Measurements from ENCODE around the gene KCNG2. TPM values are rescaled to one million over a fixed set of nuclear protein-coding genes. Genes with fewer than 3 reads are reported as not detected.
"Not testable (repeated sequence)": the region's sequence is repeated elsewhere in the genome, so short reads cannot be mapped to it uniquely, and the experiment has no call there.

The KCNG2 gene, protein sequence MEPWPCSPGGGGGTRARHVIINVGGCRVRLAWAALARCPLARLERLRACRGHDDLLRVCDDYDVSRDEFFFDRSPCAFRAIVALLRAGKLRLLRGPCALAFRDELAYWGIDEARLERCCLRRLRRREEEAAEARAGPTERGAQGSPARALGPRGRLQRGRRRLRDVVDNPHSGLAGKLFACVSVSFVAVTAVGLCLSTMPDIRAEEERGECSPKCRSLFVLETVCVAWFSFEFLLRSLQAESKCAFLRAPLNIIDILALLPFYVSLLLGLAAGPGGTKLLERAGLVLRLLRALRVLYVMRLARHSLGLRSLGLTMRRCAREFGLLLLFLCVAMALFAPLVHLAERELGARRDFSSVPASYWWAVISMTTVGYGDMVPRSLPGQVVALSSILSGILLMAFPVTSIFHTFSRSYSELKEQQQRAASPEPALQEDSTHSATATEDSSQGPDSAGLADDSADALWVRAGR
- 0.06 and 0.13 TPM in 2 replicates for total RNA-seq (2014; rRNA removed)
- polyA plus RNA-seq (2012) = 0.04 TPM

DNA sequence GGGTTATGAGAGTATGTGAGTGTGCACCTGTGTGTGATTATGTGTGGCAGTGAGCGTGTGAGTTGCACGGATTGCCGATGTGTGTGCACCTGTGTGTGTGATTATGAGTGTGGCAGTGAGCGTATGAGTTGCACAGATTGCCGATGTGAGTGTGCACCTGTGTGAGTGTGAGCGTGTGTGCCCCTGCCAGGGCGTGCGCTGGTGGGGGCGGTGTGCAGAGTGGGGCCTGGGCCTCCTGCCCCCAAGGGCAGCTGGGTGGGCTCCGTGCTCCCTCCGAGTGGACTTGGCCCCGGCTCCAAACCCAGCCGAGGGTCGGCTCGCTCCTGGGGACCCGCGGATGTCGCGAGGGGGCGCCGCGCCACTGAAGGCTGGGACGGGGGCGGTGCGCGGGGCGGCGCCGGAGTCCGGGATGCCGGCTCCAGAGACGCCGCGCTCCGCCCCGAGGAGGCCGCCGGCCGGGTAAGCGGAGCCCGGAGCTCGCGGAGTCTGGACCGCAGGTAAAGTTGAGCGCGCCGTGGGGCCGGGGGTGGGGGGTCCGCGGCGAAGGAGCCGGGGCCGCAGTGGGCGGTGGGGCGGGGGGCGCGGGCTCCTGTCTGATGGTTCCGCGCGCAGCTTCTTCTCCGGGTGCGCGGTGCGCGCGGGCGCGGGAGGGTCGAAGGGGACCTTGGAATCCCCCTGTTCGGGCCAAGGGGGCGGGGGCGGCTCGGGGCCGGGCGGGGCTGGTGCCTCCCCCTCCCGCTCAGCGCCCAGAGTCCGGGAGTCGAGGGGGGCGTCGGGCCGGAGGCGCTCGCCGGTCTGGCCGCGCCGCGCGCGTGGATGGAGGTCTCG, at the start of gene KCNG2:
TSS of gene KCNG2 (plus strand) at position 421 of the 828 bp plus-strand sequence. CDS start 65,730 bp downstream, outside the sequence.
- no peak for DNase-seq (ENCODE audit: low read depth)

GRCh38 chr18:79748321-79749180, 49.2 kb upstream of the KCNG2 start:
- no peak for DNase-seq (ENCODE audit: low read depth)

DNA sequence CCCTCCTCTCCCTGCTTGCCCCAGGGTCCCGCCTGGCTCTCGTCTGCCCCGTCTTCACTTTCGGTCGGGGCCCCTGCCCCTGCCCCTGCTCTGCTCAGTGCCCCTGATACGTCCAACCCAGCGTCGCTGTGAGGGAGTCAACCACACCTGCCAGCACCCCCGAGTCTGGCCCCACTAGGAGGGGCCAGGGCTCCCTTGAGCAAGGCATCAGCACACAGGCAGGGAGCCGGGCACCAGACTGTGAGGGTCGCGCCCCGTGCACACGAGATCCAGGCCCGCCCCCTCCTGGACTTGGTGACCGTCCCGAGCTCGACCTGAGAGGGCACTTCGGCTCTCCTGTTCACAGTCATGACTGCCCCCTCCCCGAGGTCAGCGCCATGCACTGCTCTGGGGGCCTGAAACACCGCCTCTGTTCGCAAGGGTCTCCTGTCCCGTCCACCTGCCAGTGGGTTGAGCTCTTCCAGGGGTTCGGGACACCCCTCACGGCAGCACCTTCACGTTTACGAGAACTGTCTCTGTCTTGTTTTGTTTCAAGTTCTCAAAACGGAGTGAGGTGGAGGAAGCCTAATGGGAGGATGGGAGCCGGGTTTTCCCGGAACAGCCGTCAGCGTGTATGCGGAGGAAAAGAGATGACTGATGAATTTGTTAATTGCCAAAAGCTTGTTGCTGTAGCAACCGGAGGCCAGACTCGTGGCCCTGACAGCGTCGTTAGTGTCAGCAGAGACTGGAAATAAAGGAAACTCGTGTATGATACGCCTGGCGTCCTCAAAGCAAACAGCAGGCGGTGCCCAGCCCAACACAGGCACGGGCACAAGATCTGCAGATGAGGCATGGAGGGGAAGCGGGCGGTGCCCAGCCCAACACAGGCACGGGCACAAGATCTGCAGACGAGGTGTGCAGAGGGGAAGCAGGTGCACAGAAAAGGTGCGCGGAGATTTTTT, 48.2 kb upstream of the KCNG2 start:
- no peak for DNase-seq (ENCODE audit: low read depth)

DNA sequence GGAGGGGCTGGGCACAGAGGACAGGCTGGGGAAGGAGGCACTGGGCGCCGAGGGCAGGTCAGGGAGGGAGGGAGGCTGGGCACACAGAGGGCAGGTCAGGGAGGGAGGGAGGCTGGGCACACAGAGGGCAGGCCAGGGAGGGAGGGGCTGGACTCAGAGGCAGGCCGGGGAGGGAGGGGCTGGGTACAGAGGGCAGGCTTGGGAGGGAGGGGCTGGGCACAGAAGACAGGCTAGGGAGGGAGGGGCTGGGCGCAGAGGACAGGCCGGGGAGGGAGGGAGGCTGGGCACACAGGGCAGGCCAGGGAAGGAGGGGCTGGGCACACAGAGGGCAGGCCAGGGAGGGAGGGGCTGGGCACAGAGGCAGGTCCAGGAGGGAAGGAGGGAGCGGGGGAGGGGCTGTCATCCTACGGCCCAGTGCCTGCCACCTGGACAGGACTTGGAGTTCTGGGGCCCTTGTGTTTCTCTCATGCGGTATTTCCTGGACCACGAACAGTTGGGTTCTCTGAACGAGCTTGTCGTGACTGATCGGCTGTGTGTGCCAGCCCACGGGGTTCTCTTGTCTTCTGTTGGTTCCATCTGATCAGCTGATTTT, 46.7 kb upstream of the KCNG2 start:
- no peak for DNase-seq (ENCODE audit: low read depth)

DNA sequence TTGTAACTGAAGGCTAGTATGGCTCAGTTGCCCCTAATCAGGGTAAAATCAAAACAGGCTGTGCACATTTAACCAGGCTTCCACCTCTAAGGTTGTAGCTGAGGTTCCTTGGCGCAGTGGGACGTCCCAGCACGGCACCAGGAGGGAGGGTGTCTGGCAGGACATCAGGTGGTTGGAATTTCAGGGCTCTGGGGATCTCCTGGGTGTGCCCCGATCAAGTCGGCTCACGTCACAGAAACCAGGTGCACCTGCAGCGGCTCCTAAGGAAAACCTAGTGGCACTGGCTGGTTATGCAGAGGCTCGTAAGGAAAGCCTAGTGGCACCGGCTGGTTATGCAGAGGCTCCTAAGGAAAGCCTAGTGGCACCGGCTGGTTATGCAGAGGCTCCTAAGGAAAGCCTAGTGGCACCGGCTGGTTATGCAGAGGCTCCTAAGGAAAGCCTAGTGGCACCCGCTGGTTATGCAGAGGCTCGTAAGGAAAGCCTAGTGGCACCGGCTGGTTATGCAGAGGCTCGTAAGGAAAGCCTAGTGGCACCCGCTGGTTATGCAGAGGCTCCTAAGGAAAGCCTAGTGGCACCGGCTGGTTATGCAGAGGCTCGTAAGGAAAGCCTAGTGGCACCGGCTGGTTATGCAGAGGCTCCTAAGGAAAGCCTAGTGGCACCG, 45.7 kb upstream of the KCNG2 start:
- not testable (repeated sequence) for DNase-seq (ENCODE audit: low read depth)

DNA sequence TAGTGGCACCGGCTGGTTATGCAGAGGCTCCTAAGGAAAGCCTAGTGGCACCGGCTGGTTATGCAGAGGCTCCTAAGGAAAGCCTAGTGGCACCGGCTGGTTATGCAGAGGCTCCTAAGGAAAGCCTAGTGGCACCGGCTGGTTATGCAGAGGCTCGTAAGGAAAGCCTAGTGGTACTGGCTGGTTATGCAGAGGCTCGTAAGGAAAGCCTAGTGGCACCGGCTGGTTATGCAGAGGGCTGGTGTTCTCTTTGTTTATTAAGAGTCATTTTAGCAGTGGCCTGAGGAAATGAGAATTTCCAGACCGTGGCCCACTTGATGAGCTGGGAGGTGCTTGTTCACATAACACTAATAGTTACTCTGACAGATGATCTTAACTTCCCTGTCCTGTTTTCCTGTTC, 44.8 kb upstream of the KCNG2 start:
- DNase-seq (ENCODE audit: low read depth) = not testable (repeated sequence)

- DNase-seq (ENCODE audit: low read depth) = no peak
These were observed 44.3 kb upstream of the KCNG2 start for GRCh38 chr18:79753391-79753851.

- no peak for DNase-seq (ENCODE audit: low read depth)
These were observed 43.5 kb upstream of the KCNG2 start for GRCh38 chr18:79754022-79754761.

- no peak for DNase-seq (ENCODE audit: low read depth)
These were observed 42.8 kb upstream of the KCNG2 start for GRCh38 chr18:79754831-79755351.

DNA sequence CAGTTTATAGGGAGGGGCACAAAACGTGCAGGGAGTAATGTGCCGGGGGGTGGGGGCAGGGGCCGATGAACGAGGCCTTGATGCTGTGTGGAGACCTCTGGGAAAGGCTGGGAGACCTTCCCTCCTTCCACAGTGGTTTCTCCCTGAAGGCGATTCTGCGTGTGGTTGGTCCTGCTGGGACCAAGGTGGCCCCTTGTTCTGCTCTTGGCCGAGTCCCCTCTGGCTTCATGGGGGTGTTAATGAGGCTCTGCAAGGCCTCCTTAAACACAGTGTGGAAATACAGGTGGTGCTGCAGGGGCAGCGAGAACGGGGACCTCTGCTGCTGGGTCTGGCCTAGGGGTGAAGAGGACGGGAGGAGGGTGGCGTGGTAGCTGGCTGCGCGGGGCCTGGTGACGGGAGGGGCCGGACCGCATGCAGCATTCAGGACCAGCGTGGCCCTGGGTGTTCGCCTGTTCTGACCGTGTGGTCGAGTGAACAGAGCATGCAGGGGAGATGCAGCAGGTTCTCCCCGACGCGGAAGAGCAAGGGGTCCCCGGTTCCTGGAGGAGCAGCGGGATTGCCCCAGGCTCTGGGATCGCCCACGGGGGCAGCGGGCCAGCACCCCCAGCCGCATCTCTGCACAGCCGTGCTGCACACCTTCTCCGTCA, 42.1 kb upstream of the KCNG2 start:
- no peak for DNase-seq (ENCODE audit: low read depth)

GRCh38 chr18:79756143-79756500, 41.6 kb upstream of the KCNG2 start:
- no peak for DNase-seq (ENCODE audit: low read depth)

GRCh38 chr18:79756826-79757225, 40.9 kb upstream of the KCNG2 start:
- no peak for DNase-seq (ENCODE audit: low read depth)

DNA sequence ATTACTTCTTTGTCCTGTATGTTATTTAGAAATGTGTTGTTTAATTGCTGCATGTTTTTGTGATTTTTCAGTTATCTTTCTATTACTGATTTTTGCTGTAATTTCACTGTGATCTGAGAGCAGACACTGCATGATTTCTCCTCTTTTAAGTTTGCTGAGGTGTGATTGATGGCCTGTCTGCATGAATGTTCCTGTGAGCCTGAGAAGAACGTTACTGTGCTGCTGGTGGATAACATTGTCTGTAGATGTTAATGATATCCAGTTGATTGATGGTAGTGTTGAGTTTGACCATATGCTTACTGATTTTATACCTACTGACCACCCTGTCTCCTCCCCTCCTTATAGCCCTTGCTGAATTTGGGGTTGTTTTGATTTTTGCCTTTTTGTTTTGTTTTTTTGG, 37.4 kb upstream of the KCNG2 start:
- no peak for DNase-seq (ENCODE audit: low read depth)

DNA sequence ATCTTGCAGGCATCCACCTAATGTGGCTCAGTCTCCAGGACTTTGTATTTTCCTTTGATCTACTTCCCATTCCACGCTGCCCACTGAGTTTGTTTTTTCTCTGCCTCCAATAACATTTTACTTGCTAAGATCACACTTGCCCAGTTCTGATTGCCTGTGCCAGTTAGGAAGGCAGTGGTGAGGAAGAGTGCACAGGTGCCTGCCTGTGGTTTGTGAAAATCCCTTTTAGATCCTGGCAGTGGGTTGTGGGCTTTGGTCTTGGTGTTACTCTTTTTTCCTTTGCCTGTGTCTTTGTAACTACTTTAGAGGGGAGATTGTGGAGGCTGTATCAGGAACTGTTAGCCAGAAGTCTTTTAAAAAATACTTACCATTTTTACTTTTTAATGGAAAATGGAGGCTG, 36.9 kb upstream of the KCNG2 start:
- DNase-seq (ENCODE audit: low read depth) = no peak

- DNase-seq (ENCODE audit: low read depth) = no peak
These were observed 34.3 kb upstream of the KCNG2 start for GRCh38 chr18:79763407-79763806.

DNA sequence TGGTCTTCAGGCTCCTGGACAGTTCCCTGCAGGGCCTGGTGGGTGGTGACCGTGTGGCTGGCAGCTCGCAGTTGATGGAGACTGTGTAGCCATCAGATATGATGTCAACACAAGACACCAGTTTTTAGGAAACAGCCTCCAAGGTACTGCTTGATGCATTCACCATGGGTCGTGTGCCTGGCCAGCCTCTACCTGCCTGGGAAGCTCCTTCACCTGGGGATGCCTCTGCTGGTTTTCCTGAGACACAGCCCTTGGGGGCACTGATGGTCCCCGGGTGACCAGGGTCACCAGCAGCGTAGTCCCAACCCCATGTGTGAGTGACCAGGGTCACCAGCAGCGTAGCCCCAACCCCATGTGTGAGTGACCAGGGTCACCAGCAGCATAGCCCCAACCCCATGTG, 33.6 kb upstream of the KCNG2 start:
- DNase-seq (ENCODE audit: low read depth) = no peak

DNA sequence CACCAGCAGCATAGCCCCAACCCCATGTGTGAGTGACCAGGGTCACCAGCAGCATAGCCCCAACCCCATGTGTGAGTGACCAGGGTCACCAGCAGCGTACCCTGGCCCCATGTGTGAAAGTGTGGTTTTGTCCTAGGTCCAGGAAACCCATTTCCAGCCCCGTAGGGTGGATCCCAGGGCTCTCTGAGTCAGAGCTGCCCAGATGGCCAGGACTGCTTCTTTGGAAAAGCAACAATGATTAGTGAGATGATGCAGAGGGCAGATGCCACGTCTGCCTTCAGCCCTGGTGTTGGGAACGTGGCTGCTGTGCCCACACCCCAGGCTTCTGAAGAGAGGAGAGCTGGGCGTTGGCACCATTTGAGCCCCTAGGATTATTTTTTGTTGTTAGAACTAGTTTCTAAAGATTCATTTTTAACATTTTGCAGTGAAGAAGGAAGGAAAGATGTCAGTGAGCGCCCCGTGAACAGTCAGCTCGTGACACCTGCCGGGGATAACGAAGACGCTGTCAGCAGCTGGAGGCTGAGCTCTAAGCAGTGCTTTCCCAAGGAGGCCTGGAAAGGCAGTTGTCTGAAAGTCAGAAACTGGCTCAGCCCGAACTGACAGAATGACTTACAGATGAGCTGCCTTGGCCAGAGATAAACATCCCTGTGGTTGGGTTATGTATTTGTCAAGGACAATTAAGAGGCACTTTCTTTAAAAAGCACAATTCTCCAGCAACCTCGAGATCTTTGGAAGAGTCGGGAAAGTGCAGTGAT, 32.1 kb upstream of the KCNG2 start:
- DNase-seq (ENCODE audit: low read depth) = peak; percentile 18
